Hypothalamus (tissue), 51 donors: ENCODE data around the gene KLHL29.

Experiments used
- DNase-seq, 51 donors: peaks; one replicate each; lab custom pipeline; 2025; lab: John Stamatoyannopoulos, UW

KLHL29 gene

DNA sequence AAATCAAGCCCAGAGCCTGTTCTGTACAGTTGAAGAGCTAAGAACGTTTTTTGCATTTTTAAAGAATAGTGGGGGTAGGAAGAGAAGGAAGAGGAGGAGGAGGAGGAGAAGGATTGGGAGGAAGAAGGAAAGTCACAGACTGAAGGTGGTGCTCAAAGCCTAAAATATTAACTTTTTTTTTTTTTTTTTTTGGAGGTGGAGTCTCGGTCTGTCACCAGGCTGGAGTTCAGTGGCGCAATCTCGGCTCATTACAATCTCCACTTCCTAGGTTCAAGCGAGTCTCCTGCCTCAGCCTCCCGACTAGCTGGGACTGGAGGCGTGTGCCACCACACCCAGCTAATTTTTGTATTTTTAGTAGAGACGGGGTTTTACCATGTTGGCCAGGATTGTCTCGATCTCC is 18.3 kb upstream of the KLHL29 start:
- no peak for DNase-seq

DNA sequence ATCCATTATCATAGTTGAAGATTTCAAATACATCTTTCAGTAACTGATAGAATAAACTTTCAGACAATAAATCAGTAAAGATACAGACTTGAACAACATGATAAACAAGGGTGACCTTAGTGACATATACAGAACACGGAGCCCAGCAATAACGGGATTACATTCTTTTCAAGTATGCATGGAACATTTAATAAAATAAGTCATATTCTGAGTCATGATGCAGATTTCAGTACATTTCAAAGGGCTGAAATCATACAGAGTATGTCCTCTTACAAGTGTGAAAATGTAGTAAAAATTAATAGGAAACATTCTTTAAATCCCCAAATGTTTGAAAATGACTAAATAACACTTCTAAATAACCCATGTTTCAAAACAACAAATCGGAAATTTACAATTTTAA is 17.2 kb upstream of the KLHL29 start:
- no peak for DNase-seq

DNA sequence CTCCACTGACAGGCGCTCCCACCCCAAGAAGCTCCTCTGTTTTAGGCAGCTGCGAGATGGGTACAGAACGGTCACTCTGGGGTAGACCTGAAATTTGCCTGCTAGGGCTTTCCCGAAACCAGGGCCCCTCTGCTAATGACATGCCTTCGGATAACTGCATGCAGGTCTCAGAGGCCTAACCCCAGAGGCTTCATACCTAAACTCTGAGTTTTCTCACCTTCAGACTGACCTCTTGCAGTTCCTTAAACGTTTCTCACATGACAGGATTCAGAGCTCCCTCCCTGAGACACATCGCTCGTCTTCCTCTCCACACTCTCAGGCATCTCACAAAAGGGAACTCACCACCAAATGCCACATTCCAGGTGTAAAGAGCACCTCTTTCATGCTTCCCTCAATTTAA is 11.3 kb upstream of the KLHL29 start:
- DNase-seq = no peak

DNA sequence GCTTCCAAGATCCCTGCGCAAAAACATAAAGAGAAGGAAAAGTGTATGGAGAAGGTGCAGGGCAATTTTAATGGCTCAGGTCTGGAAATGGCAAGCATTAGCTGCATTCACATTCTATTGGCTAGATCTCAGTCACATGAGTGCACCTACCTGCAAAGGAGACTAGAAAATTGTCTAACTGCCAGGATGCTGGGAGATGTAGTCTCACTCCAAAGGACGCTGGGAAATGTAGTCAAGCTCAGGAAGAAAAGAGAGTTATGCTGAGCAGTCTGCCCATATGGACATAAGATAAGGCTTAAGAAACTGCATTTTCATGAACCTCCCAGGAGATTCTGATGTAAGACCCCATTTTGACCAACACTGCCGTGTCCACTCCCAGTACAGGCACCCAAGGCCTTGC is 9.5 kb upstream of the KLHL29 start:
- no peak for DNase-seq

DNA sequence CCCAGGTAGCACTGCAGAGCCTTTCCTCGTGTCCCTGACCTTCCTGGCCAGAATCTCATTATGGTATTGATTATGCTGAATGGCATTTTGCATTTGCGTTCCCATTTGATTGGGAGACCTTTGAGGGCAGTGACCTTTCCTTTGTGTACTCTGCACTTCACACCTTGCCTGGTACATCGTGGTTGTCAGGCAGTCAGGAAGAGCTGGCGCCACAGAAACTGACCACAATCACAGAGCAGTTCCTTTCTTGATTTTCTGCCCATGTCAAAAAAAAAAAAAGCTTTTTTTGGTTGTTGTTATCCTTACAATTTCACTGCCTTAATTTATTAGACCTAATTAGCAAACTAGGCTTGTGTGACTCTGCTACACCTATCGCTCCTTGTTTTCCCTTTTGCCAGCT is 8.9 kb upstream of the KLHL29 start:
- DNase-seq = no peak

DNA sequence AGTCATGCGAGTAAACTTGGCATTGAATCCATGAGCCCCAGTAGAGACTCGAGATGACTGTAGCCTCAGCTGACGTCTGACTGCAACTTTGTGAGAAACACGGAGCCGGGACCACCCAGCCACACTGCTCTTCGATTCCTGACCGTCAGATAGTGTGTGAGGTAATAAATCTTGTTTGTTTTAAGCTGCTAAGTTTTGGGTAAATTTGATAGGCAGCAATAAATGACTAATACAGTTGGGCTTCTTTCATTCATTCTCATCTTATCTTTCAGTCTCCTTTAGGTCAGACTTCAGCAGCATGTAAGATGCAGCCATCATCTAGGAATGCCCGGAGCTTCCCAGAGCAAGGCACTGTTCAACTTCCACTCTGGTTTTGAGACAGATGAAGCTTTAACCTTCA is 8.0 kb upstream of the KLHL29 start:
- no peak for DNase-seq

DNA sequence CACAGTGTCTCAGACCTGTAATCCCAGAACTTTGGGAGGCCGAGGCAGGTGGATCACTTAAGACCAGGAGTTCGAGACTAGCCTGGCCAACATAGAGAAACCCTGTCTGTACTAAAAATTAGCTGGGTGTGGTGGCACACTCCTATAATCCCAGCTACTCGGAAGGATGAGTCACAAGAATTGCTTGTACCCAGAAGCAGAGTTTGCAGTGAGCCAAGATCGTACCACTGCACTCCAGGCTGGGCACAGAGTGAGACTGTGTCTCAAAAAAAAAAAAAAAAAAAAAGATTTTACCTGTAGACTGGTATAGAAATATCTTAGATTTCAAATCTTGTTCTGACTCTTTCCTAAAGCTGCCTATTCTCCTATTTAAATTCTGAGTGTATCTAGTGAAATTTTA is 7.2 kb upstream of the KLHL29 start:
- no peak for DNase-seq

DNA sequence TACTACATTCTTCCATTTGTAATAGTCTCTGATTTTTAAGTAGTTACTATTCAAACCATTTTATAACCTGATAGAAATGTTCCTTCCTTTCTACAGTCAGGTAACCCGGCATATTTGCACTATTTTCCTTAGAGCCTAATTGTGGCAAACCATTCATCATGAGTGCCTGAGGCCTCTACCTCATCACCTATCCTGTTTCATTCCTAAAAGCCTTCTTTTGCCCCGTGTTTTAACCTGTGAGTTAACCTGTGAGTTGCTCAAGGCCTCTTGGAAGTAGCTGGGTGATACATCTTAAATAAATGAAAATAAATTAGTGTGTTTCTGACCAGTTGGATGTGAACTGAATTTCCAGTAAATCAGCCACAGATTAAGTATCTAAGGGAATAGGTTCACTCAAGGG is 6.5 kb upstream of the KLHL29 start:
- no peak for DNase-seq

DNA sequence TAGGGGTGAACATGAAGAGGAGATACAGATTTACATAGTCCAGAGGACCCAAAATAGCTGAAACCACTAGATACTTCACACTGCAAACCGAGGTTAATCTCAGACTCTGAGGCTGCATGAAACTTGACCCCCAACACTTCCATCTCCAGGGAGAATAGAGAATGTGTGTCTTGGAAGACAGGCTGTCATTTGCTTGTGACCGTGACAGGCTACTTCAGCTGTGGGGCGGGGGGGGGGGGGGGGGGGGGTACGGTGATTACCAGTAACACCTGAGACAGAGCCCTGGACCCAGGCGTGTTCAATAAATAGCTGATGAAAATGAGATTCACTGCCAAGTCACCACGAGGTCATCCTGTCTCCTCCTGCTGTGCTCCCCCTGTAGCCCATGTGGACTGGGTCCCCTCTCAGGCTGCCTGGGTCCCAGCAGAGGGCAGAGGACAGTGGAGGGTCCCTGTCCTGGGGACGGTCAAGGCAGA is 5.7 kb upstream of the KLHL29 start:
- DNase-seq = no peak

DNA sequence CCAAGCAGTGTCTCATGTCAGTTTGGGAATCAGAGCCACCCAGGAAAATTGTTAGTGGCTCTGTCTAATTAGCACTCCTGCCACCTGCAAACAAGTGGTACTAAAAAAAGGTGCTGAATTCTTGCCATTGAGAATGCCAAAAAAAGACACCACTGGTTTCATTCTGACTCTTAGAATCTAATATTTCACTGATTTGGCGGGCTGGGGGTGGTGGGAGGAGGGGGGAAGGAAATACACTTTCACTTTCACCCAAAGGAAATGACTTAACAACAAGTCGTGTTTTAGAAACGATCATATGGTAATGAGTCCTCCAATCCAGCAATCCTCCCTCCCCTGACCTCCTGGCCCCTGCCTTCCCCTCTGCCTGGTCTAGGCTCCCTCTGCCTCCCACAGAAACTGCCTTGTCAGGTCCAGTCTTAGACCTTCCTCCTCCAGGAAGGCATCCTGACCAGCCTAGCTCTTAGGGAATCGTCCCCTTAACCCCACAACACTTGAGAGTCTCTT is 4.4 kb upstream of the KLHL29 start:
- DNase-seq = no peak

DNA sequence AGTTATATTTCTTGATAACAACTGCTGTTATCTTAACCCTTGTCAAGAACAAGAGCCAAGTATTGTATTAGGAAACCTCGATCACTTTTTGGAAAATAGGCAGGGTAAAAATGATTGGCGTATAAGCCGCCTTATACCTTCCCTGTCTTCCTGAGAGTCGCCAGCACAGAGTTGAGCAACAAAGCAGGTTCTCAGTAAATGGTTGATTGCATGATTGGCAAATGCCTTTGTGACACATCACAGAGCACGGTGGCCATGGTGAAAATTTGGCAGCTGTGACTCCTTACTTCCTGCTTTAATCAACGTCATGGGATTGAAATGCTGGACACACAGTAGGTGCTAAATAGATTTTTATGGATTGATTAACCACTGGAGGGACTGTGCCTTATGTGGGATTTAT is 3.9 kb upstream of the KLHL29 start:
- no peak for DNase-seq

DNA sequence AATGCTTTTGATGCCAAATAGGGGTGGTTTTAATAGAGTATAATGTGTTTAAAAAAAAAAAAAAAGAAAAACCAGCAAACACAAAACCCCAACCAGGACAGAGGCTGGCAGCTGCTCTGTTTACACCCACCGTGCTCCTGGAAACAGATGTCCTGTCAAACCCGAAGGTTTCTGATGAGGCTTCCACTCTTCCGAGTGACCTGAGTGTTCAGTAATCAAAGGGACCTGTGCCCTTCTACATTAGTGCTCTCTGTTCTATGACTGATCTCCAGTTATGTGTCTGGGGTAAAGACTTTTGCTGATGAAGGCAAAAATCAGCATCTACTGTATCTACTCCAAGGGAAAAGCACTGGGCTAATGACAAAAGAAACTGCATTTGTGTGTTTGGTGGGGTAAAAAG is 3.5 kb upstream of the KLHL29 start:
- no peak for DNase-seq

DNA sequence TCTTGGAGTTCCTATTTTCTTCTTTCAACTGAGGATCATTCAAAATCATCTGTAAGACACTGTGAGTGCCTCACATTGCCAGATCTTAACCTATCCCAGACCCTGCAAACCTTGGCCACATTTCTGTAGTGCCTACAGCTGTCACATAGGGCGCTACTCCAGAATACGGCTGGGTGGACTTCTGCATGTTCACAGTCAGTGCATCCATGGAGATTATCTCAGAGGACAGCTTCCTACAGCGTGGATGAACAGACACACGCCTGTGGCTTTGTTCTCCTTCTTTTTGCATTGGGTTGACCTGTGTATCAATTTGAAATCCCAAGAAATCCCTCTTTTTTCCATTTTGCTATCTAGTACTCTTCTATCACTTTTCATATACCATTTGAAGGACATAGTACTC is 1.9 kb upstream of the KLHL29 start:
- DNase-seq = no peak

DNA sequence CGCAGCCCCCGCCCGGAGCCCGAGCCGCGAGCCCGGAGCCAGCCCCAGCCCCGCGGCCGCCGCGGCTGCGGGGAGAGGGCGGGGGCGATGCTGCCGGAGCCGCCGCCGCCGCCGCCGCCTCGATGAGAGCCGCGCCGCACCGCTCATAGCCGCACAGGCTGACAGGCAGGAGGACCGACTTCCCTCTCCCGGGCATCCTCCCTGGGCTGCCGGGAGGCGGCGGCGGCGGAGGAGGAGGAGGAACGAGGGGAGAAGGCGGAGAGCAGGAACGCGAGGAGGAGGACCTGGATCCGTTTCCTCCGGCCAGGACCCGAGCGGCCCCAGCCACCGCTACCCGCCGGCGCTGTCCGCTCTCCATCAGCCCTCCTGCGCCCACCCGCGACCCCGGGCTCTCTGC is 370 bp downstream of the KLHL29 start:
- peak in 7 of 51 donors; percentile 13 to 57 (median 28) for DNase-seq

DNA sequence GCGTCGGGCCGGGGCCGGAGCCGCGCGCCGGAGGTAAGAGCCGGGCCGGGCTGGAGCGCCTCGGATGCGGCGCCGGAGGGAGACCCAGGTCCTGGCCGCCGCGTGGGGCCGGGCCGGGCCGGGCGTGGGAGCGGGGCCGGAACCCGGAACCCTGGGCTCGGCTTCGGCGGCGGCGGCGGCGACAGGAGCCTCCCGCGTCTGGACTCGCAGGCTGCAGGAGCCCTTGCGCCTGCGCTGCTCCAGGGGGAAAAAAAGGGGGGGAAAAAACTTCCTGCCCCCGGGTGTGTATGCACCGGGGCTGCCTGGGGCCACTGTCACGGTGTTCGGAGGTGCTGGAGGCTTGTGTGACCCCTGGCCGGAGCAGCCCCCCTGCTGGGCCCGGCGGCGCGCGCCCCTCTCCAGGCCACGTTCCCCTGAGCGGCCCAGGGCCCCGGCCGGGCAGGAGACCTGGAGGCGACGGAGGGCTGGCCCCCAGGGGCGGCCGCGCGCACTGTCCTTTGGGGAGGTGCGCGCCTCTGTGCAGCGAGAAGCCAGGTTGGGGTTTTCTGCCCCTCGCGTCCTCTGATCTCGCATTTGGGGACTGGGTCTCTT is 864 bp downstream of the KLHL29 start:
- DNase-seq = peak in 2 of 51 donors; percentile 16 to 37

DNA sequence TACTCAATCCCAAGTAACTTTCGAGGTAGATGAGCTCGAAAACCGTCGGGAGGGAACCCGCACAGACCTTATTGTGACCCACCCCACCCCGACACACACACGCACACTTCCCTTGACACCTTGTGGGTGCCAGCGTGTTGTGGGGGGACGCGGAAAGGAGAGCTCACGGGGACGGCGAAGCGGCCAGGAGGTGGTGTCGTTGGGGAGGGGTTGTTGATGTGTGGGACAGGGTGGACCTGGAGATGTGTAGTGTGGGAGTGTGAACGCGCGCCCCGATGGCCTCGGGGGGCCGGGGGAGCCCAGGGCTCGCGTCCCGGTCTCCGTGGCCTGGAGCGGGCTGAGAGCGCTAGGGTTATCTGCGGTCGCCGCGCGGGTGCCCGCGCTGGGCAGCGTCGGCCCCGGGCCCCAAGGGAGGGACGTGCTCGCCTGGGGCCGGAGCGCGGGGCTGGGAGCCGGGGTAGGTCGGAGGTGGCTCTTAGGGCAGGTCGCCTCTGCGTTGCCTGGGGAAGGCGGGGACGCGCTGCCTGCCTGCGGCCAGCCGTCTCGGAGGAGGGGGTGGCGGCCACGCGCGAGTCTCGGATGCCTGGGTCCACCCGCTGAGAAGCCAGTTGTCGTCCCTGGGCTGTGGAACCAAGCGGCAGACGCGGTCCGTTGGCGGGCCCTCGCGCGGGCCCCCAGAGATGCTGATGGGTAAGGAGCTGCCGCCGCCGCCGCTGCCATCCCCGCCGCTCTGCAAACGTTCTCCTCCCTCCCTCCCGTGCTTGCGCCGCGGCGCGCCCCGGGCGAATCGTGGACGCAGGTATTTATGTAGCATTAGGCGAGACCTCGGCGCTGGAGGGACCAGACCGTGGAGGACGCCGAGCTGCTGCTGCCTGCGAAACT is 1.6 kb downstream of the KLHL29 start:
- DNase-seq = peak in 13 of 51 donors; percentile 7 to 46 (median 23)

DNA sequence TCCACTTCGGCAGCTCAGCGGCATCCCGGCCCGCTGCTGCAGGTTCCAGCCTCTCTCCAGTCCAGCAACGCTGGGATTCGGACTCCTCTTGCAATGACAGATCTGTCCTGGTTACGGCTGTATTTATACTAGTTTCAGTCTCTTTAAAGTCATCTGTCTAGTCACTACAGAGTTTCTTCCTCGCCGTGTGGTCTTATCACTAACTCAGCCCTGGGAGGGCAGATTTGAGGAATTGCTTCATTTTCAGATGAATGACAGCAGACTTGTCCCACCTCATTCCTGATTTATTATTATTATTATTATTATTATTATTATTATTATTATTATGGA is 2.2 kb downstream of the KLHL29 start:
- no peak for DNase-seq

DNA sequence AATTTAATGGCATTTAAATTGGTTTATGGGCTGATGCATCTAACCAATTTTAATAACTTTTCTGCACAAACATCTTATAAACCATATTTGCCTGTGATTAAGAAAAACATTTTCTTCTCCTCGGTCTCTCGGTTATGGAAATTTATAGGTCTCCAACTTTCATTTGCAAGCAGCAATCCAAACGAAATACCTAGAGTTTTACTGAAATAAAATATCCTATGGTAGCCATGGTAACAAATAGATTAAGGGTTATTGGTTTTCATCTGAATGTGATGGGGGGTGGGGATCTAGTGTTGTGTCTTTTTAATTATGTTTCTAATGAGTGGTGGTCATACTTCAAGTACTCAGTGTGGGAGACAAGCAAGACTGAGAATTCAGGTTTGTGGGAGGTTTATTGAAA is 2.9 kb downstream of the KLHL29 start:
- no peak for DNase-seq

DNA sequence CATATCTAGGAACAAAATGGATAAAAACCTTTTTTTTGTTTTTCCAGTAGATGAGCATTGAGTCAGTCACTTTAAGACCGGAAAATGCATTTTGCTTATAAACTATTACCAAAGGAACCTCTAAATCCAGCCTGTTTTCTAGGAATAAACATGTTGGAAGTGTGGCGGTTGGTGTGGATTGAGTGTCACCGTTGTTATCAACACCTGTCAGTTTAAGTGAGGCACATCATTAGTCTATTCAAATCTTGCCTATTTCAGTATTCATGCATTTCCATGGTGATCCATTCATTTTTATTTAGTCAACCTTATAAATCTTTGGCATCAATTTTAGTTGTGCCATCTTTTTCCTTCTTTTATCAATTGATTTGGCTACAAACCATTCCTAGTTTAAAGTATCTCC is 3.3 kb downstream of the KLHL29 start:
- DNase-seq = no peak

DNA sequence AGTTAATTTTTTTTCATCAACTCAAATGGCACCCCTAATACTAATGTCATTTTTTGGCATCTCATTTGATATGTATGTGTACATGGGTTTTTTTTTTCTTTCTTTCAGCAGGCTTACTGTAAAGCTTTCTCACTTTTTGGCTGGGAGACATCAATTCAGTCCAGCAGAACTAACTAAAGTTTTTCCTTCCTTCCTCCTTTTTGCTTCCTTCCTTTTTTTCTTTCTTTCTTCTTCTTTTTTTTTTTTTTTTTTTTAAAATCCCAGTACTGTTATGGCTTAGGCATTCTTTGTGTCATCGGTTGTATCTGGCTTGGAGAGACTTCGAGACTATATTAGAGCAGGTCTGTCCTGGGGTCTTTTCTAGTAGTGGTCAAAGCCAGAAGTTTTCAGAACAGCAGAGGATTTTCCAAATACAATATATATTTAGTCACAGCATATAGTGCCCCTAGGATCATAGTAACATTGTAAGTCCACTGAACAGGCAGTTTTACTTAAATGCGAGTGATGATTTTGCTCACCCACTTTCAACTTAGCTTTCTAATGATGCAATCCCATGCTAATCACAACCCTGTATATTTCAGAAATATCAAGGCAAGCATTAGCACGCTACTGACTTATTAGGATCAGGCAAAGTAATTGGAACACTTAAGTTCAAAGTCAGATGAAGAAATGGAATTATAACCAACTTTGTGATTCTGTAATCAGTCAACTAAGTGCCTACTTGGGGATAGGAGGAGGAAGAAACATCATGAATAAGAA is 4.0 kb downstream of the KLHL29 start:
- DNase-seq = no peak

DNA sequence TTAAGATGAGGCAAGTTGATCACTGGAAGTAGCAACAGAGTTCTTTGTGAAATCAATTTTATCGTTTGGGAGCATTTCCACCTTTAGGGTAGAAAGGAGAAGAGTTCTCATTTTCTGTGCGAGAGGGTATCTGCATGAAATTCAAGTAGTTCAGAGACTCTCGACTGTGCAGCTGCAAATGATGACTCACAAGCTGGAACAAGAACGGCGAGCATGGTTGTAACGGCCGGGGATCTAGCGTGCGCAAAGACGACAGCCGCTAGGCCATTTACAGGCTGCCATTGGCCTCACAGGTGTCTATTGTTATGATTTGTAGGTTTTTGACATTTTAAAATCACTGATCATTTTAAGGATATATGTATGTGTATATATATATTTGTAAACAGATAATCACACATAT is 5.2 kb downstream of the KLHL29 start:
- DNase-seq = peak in 2 of 51 donors; percentile 11 to 14
